Effector CD4-positive, alpha-beta T cell (primary cell): ENCODE data around the gene TRIP12.
"Not testable (repeated sequence)": the region's sequence is repeated elsewhere in the genome, so short reads cannot be mapped to it uniquely, and the experiment has no call there.

Experiments used
- DNase-seq: peaks from one replicate; pipeline ENCODE4 v3.0.0-alpha.2; 2020

Gene TRIP12

DNA sequence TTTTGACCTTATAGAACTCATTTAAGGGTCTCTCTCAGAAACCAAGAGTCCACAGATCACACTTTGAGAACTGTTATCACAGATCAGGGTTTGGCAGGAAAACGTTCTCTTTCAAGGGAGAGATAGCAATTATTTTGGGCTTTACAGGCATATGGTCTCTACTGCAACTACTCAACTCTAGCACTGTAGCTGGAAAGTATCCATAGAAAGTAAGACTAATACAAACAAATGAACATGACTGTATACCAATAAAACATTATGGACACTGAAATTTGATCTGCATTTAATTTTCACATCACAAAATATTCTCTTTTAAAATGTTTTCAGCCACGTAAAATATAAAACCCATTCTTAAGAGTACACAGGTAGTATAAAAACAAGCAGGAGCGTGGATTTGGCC, 100.5 kb downstream of the TRIP12 start:
- no peak for DNase-seq

GRCh38 chr2:229818230-229818629, 103.6 kb downstream of the TRIP12 start:
- DNase-seq, result no peak

DNA sequence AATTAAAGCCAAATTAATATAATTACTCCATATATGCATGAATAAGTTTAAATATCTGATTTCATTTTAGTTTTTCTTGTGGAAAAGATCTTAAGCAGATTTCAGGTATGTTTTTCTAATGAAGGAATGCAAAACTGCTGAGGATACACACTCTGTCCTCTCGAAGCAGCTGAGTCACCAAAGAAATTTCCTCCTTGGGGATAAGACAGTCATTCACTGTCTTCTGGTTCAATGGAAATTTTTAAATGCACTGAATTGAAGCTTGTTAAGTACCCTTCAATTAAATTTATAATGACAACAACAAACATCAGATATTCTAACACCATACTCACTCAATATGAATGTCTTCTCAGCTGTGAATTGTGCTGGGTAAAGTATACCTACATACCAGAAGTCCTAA, 106.0 kb downstream of the TRIP12 start:
- DNase-seq, result no peak

DNA sequence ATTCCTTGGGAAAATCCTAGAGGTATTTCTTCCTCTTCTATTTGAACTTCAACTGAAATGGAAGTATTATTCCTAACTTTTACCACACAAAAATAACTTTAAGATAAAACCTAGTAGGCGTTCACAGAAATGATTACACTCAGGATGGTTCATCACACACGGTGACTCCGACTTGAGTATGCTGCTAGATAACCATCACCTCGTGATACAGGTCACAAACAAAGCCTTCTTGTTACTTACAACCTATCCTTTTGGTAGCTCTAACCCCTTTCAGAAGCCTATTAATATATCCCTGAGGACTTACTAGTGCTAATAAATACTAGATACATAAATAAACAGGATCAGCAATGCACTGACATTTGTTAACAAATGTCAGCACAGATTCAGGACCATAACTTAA, 106.5 kb downstream of the TRIP12 start:
- no peak for DNase-seq

GRCh38 chr2:229810786-229811185, 111.0 kb downstream of the TRIP12 start:
- no peak for DNase-seq

DNA sequence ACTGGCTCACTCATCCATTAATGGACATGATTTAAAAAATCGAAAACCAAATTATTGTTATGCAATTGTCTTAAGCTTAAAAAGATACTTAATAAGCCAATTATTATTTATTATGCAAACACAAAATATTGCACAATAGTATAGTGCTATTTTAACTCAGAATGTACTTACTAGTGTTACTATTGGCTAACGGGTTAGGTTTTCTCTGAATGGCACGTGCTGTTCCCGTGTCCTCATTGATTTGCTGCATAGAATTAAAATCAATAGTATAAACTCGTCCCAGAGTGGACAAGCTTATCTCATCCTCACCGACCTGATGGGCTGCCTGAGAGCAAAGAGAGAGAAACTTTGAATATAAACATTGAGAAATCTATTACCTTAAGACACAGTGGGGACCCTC, 116.2 kb downstream of the TRIP12 start:
- no peak for DNase-seq

- DNase-seq, result no peak
Observed at GRCh38 chr2:229802785-229803184, 119.0 kb downstream of the TRIP12 start.

- DNase-seq, result peak; percentile 65
Observed at GRCh38 chr2:229800997-229801754, 120.6 kb downstream of the TRIP12 start.

- DNase-seq, result no peak
Observed at GRCh38 chr2:229798446-229799155, 123.2 kb downstream of the TRIP12 start.

GRCh38 chr2:229795058-229795457, 126.8 kb downstream of the TRIP12 start:
- DNase-seq, result no peak

DNA sequence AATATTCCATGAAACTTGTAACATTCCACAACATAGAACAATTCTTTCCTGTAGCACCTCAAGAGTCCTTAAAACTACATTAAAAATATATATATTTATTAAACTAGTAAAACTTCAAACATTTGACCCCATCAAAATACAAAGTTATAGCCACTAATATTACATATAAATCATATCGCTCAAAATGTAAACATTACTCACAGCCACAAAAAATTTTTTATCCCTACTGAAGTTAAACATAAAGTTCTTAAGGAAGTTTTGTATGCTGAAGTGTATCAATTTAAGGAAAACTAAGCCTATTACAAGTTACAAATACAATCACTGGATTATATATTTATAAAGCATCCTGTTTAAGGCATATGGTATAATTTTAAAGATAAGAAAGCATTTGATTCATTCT, 127.2 kb downstream of the TRIP12 start:
- no peak for DNase-seq

DNA sequence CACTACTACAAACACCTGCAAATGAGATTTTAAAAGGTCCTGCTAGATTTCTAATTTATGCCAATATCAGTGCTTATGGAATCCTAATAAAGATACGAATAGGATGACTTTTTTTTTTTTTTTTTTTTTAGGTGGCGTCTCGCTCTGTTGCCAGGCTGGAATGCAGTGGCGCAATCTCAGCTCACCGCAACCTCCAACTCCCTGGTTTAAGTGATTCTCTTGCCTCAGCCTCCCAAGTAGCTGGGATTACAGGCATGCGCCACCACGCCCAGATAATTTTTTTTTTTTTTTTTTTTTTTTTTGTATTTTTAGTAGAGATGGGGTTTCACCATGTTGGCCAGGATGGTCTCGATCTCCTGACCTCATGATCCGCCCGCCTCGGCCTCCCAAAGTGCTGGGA, 135.5 kb downstream of the TRIP12 start:
- DNase-seq, result not testable (repeated sequence)

- DNase-seq, result no peak
Observed at GRCh38 chr2:229784791-229785190, 137.0 kb downstream of the TRIP12 start.

GRCh38 chr2:229783108-229783721, 138.6 kb downstream of the TRIP12 start:
- no peak for DNase-seq

DNA sequence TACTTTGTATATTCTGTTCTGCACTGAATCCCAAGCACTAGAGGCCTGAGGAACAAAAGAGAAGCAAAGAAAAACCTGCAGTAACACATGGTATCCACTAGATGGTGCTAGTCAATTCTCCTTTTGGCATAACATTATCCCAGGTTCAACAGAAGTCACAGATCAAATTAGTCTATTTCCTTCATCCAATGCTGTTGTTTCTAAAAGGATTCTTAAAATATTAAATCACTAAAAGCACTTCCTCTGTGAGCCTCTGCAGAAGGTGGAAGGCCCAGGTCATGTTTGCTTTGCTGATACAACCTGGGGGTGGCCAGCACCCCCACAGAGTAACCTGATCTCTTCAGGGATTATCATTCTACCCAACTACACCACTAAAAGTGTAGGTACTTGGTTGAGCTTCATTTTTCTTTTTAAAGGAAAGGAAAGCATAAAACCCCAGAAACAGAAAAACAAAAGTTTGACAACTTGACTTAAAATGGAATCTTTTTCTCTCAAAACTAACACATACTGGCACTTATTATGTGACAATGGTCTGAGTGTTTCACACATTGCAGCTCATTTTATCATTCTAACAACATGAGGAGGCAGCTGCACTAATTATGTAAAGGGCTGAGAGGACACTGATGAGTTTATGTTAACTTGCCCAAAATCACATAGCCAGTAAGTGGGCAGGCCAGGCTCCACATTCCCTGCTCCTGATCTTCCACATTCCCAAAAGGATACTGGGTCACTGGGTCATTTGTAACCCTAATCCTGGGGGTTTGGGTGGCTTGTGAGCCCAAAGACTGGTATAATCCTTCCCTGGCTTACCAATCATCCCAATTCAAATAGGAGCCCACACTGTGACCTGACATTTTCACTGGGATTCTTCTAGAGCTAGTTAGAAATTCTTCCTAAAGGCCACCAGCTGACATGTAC, 140.7 kb downstream of the TRIP12 start:
- DNase-seq, result no peak

DNA sequence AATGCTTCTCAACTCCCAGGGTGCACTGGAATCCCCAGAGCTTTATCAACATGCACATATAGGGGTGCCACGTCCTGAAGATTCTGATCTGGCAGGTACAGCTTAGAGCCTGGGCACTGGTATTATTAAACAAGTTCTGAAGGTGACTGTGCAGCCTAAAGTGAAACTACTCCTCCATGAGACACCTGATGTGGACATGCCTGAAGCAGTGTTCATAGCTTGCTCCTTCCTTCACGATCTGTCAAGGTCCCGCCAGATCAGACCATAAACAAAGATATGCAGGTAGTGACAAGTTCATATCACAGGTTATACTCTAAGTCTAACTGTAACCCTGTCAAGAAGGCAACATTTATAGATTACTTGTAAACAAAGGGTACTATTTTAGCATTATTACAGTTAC, 142.2 kb downstream of the TRIP12 start:
- no peak for DNase-seq

DNA sequence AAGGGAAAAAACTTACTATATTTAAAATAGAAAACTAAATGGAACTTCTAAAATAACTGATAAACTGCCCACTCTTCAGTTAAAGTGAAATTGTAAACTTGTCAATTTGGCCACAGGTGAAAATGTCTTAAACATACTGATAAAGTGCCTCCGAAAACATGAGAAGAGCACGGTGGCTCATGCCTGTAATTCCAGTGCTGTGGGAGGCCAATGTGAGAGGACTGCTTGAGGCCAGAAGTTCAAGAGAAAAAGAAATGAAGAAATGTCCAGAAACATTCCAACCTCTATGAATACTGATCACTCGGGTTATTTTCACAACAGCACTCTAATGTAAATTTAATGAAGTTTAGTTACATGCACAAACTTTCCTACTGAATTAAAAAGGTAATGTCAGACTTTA, 144.1 kb downstream of the TRIP12 start:
- DNase-seq, result no peak

DNA sequence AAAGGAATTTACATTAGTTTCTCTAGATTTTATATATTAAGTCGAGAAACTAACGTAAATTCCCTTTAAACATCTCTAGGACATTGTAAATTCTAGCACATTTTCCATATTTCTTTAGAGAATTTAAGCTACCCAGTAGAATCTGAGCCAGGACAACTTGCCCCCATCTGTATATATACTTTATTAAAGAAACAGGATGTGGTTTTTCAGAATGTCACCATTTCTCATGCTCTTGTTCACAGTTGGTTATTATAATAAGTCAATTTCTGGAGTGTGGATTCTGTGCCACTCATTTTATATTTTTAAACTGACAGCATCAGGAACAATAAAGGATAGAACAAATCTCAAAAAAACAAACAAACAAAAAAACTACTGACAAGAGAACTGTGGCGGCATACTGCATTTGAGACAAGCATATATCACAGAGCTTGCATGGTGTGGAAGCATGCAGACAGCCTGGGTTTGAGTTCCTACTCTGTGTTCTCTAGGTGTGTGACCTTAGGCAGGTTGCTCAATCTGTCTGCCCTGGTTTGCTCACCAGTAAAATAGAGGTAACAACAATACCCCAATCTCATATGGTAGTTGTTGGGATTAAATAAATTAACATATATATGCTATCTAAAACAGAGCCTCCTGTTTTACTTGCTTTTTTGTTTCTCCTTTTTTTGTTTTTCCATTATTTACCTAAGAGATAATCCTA, 146.0 kb downstream of the TRIP12 start:
- DNase-seq, result no peak

DNA sequence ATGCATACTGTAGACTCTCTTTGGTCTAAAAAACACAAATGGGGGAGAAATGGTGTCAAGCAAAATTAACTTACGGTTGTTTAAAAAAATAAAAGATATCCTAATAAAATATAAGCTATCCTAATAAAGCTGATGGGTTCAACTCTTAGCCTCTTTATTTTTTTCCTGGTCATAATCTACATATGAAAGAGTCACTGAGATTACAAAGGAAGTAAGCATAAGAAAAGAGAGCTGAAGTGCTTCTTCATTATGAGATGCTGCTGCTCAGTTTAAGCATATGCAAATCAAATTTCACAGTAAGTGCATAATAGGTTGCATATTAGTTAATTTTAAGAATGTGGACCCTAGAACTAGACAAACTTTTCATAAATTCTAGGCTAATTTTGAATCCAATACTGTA, 147.6 kb downstream of the TRIP12 start:
- no peak for DNase-seq

GRCh38 chr2:229768235-229768634, 153.6 kb downstream of the TRIP12 start:
- DNase-seq, result no peak

GRCh38 chr2:229765721-229766120, 156.1 kb downstream of the TRIP12 start:
- no peak for DNase-seq

- DNase-seq, result no peak
Observed at GRCh38 chr2:229761663-229762062, 160.1 kb downstream of the TRIP12 start.
